Dedifferentiated amniotic fluid mesenchymal stem cell (primary cell): ENCODE results near the gene SUPT20HL1.
"Not testable (repeated sequence)": the region's sequence is repeated elsewhere in the genome, so short reads cannot be mapped to it uniquely, and the experiment has no call there.

ENCODE experiments used
- DNase-seq: peaks from one replicate; pipeline ENCODE4 v3.0.0-alpha.2; 2016; ENCODE audit errors: extremely low spot score

SUPT20HL1 gene

GRCh38 chrX:24360272-24360671, at the start of gene SUPT20HL1:
TSS of gene SUPT20HL1 (plus strand) at chrX:24360639. CDS start at chrX:24362761, 2,122 bp downstream.
- no peak for DNase-seq

GRCh38 chrX:24310916-24311315, 49.5 kb upstream of the SUPT20HL1 start:
- DNase-seq, result not testable (repeated sequence)

DNA sequence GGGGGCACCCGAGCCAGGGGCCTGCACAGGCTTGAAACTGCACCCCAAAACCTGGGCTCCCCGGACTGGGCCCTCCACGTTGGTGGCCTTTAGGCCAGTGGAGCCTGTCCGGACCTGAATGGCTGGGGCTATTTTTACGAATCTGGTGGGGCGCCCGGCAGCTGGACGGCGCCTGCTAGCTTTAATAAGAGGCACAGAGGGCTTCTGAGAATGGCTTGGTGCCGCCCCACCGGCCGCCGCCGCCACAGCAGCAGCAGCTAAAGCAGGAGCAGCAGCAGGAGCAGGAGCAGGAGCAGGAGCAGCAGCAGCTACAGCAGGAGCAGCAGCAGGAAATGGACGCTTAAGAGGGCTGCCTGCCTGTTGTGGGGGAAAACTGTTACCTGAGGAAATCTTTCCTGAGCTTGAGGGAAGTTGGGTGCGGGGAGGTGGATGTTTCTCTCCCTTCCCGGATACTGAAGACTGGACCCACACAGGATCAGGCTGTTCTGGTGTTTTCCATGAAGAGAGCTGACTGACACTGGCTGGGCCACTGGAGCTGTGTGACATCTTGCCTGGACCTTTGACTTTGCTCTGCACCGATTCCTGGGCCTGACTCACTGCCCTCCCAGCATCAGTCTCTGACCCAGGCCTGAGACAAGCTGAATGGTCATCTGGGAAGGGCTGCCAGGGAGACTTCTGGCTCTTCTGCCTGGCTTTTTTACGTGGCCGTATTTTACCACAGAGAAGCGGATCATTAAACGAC, 48.8 kb upstream of the SUPT20HL1 start:
- DNase-seq, result not testable (repeated sequence)

DNA sequence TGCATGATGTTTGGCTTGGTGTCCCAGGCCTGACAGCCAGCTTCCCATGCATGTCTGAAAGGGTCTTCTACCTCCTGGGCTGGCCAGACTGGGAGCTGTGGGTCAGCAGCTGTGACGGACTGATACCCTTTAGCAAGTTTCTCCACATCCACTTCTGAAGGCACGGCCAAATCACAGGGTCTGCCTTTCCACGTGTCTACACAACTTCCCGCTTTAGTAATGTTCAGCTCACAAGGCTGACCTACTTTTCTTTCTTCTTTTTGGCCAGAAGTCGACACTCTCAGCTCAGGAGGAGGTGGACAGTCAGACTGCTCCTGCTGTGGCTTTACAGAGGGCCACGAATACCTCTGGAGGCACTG, 48.2 kb upstream of the SUPT20HL1 start:
- DNase-seq, result not testable (repeated sequence)

GRCh38 chrX:24314019-24314635, 46.3 kb upstream of the SUPT20HL1 start, which contains the start of gene SUPT20HL2:
TSS of gene SUPT20HL2 (minus strand) at chrX:24314069. CDS start at chrX:24313315, 754 bp downstream.
- DNase-seq, result no peak

DNA sequence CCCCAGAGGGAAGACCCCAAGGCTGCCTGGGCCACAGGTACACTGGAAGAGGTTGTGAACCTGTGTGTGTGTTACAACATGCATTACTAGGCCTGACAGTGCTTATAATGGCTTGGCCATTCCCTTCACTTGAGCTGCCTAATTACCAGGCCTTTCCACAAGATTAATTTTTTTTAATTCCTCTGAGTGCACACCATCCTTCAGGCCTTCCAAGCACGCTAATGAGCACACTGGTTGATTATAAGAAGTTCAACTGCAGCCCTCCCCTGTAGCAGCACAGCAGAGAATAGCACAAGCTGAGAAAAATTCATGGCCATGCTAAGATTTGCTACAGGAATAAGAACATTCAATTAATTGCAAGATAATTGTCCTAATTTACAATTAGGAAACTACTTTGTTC, 44.3 kb upstream of the SUPT20HL1 start:
- DNase-seq, result no peak

GRCh38 chrX:24317567-24317966, 42.9 kb upstream of the SUPT20HL1 start:
- DNase-seq, result no peak

- DNase-seq, result no peak
These were observed 38.6 kb upstream of the SUPT20HL1 start for GRCh38 chrX:24321741-24322395.

DNA sequence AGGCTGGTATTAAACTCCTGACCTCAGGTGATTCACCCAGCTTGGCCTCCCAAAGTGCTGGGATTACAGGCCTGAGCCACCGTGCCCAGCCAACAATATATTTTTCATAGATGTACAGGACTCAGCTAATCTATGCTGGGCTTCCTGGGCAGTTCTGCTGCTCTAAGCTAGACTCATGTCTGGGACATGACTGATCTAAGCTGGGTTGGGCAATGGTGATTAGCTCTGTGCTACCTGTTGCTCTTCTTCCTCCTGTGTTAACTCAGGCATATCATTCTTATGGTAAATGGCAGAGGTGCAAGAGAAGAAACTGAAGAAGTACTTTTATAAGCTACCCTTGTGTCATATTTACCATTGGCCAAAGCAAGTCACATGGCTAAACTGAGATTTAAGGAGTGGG, 35.2 kb upstream of the SUPT20HL1 start:
- no peak for DNase-seq

DNA sequence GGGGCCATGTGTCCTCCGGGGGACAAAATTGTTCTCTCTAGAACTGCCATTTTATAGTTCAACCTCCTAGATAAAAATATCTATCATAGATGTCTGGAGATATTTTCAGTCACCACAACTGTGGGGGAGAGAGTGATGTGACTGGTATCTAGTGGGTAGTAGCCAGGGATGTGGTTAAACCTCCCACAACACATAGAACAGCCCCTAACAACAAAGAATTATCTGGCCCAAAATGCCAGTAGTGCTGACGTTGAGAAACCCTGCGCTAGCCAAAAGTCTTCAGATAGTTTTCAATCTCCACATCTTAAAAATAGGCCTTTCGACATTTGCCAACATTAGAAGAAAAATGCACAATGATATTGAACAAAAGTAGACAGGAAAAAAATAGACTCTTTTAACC, 27.6 kb upstream of the SUPT20HL1 start:
- no peak for DNase-seq

DNA sequence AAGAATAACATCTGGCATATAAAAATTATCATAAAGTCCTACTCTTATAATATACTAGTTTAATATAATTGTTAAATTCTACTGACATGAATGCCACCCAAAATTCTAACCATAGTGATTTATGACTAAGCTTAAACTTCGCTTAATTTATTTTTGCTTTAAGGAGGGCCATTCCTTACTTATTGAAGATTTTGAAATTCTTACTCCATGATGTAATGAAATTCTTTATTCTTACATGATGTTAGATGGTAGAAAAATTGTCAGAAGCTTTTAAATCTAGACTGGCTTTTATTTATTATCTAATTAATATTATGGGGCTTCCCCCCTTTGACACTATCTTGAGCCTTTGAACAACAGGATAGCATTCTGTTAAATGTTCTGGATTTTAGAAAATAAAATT, 27.1 kb upstream of the SUPT20HL1 start:
- DNase-seq, result peak; percentile 42

DNA sequence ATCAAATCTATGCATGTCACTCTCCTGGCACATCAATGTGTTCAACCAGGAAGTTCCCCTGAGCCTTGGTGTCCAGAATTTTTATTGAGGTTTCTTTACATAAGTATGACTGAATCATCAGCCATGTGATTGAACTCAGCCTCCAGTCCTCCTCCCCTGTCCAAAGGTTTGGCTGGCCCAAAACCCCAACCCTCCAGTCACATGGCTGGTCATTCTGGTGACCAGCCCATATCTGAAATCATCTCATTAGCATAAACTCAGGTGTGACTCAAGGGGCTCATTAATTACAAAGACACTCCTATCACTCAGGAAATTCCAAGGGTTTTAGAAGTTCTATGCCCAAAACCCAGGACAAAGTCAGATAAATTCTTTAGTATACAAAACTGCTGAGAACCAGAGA, 26.0 kb upstream of the SUPT20HL1 start:
- no peak for DNase-seq

DNA sequence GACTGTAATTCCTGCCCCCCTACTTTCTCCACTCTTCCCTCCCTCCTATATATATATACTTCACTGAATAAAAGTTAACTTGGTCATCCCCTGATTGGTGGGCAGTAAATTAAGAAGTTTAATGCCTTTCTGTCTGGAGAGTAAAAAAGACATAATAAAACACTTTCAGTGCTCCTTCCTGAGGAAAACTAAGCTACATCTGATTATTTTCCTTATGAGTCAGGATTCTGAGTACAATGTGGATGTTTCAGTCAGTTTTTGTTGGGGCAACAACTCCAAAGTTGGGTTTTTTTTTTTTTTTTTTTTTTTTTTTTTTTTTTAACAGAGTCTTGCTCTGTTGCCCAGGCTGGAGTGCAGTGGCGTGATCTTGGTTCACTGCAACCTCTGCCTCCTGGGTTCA, 24.6 kb upstream of the SUPT20HL1 start:
- no peak for DNase-seq

GRCh38 chrX:24339911-24340310, 20.5 kb upstream of the SUPT20HL1 start:
- no peak for DNase-seq

GRCh38 chrX:24340501-24340900, 19.9 kb upstream of the SUPT20HL1 start:
- no peak for DNase-seq

- DNase-seq, result no peak
These were observed 18.6 kb upstream of the SUPT20HL1 start for GRCh38 chrX:24341795-24342194.

- DNase-seq, result no peak
These were observed 16.7 kb upstream of the SUPT20HL1 start for GRCh38 chrX:24343719-24344118.

GRCh38 chrX:24347881-24348280, 12.6 kb upstream of the SUPT20HL1 start:
- DNase-seq, result no peak

DNA sequence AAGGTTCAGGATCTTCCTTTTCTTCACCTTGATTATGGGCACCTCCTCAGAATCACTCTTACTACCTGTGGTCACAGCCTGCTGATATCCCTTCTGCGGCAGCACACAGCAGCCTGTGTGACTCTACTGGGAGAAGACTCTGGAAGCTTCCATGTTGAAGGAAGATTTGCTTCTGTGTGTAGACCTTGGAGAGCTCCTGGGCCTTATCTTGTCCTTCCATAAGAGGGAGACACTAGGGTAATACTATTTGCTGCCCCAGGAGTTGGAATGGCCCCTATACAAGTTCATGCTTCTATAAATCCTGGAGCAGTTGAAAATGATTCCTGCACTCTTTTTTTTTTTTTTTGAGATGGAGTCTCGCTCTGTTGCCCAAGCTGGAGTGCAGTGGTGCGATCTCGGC, 10.2 kb upstream of the SUPT20HL1 start:
- DNase-seq, result no peak

DNA sequence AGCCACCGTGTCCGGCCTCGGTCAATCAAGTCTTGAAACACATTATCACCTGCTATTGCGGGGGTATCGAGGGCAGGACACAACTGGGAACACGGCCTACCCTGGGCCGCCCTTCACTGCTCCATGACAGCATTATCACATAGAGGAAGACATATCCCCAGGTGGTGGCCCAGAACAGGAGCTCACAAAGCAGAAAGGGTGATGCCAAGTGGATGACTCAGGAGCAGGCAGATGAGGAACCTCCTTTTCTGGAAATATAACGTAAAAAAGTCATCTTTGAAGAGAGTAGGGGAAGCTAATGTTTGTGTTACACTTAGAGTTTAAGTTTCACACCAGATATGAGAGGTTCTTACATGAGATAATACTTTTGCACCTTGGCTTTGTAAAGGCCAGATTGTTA, 5.3 kb upstream of the SUPT20HL1 start:
- DNase-seq, result no peak

GRCh38 chrX:24357106-24357505, 3.3 kb upstream of the SUPT20HL1 start:
- DNase-seq, result no peak

- DNase-seq, result not testable (repeated sequence)
These were observed 1.8 kb downstream of the SUPT20HL1 start for GRCh38 chrX:24362089-24362745.
